ENCODE measurements around the gene CDH12.

The CDH12 gene

GRCh38 chr5:22348027-22348426 is 505.1 kb downstream of the CDH12 start:
- TF ChIP-seq FOXM1 (IDR thresholded peaks at IDR 0.05; ENCODE audit: borderline replicate concordance, low read depth) = no peak
- no peak for TF ChIP-seq TAF1 (IDR thresholded peaks at IDR 0.05; ENCODE audit: low read depth)
- no peak for TF ChIP-seq CREB1 (IDR thresholded peaks at IDR 0.05; ENCODE audit: low read depth)
- TF ChIP-seq TEAD4 (IDR thresholded peaks at IDR 0.05) = no peak
- TF ChIP-seq TCF12 (IDR thresholded peaks at IDR 0.05; ENCODE audit: low read depth) = no peak
- no peak for TF ChIP-seq CEBPB (IDR thresholded peaks at IDR 0.05)
- TF ChIP-seq EP300 (IDR thresholded peaks at IDR 0.05; ENCODE audit: borderline replicate concordance) = no peak
- TF ChIP-seq NFIC (IDR thresholded peaks at IDR 0.05) = no peak

DNA sequence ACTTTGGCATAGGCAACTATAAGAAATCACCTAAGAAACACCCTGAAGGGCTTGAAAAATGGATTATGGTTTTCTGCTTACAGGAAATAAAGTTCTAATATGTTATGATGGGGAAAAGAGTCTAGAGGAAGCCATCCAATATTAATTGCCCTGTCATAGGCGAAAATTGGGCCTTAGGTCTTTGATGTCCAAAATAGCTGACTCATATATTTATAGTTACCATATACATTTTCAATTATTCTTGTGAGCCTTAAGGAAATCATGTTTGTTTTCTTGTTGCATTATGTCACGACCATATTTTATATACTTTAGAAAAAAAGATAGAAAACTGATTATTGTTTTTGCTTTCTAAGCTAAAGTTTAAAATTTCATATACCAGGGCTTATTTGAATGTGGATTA is 509.1 kb downstream of the CDH12 start:
- TF ChIP-seq MAX (IDR thresholded peaks at IDR 0.05) (no peak), TCF12 (IDR thresholded peaks at IDR 0.05; ENCODE audit: low read depth) (no peak), RAD21 (IDR thresholded peaks at IDR 0.05; ENCODE audit: low read depth) (no peak), CREB1 (IDR thresholded peaks at IDR 0.05; ENCODE audit: low read depth) (no peak), NFIC (IDR thresholded peaks at IDR 0.05) (no peak), EGR1 (IDR thresholded peaks at IDR 0.05) (no peak), FOXM1 (IDR thresholded peaks at IDR 0.05; ENCODE audit: borderline replicate concordance, low read depth) (no peak), TAF1 (IDR thresholded peaks at IDR 0.05; ENCODE audit: low read depth) (no peak), YY1 (IDR thresholded peaks at IDR 0.05; ENCODE audit: low read depth) (no peak), REST (IDR thresholded peaks at IDR 0.05; ENCODE audit: low read depth) (no peak), EP300 (IDR thresholded peaks at IDR 0.05; ENCODE audit: borderline replicate concordance) (no peak), CEBPB (IDR thresholded peaks at IDR 0.05) (no peak), TEAD4 (IDR thresholded peaks at IDR 0.05) (no peak), ZBTB7A (IDR thresholded peaks at IDR 0.05; ENCODE audit: low read depth) (no peak)
- TF ChIP-seq, protein P1, sequence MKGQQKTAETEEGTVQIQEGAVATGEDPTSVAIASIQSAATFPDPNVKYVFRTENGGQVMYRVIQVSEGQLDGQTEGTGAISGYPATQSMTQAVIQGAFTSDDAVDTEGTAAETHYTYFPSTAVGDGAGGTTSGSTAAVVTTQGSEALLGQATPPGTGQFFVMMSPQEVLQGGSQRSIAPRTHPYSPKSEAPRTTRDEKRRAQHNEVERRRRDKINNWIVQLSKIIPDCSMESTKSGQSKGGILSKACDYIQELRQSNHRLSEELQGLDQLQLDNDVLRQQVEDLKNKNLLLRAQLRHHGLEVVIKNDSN (IDR thresholded peaks at IDR 0.05) = no peak

GRCh38 chr5:22341406-22341805 is 511.7 kb downstream of the CDH12 start:
- TF ChIP-seq CREB1 (IDR thresholded peaks at IDR 0.05; ENCODE audit: low read depth) = no peak
- no peak for TF ChIP-seq RAD21 (IDR thresholded peaks at IDR 0.05; ENCODE audit: low read depth)
- no peak for TF ChIP-seq TEAD4 (IDR thresholded peaks at IDR 0.05)
- TF ChIP-seq, protein P1 (IDR thresholded peaks at IDR 0.05) = no peak
- TF ChIP-seq NFIC (IDR thresholded peaks at IDR 0.05) = no peak
- no peak for TF ChIP-seq MAX (IDR thresholded peaks at IDR 0.05)

DNA sequence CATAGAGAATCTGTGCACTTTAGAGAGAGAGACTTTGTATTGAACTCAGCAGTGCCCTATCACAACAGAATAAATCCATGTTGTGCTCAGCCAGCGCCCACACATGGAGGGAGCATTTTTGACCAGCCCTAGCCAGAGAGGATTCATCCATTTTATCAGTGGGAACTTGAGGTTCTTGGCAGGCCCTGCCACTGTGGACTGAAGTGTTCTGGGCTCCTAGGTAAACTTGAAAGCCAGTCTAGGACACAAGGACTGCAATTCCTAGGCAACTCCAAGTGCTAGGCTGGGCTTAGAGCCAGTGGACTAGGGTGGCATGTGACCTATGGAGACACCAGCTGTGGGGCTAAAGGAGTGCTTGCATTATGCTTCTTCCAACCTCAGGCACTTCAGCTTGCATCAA is 523.5 kb downstream of the CDH12 start:
- no peak for TF ChIP-seq EP300 (IDR thresholded peaks at IDR 0.05; ENCODE audit: borderline replicate concordance)
- no peak for TF ChIP-seq CREB1 (IDR thresholded peaks at IDR 0.05; ENCODE audit: low read depth)

GRCh38 chr5:22319798-22320197 is 533.3 kb downstream of the CDH12 start:
- TF ChIP-seq, protein P1 (IDR thresholded peaks at IDR 0.05) = no peak
- TF ChIP-seq ZBTB7A (IDR thresholded peaks at IDR 0.05; ENCODE audit: low read depth) (no peak), NFIC (IDR thresholded peaks at IDR 0.05) (no peak), CEBPB (IDR thresholded peaks at IDR 0.05) (no peak), TCF12 (IDR thresholded peaks at IDR 0.05; ENCODE audit: low read depth) (no peak), RAD21 (IDR thresholded peaks at IDR 0.05; ENCODE audit: low read depth) (no peak), EGR1 (IDR thresholded peaks at IDR 0.05) (no peak), YY1 (IDR thresholded peaks at IDR 0.05; ENCODE audit: low read depth) (no peak), CREB1 (IDR thresholded peaks at IDR 0.05; ENCODE audit: low read depth) (no peak), FOXM1 (IDR thresholded peaks at IDR 0.05; ENCODE audit: borderline replicate concordance, low read depth) (no peak), MAX (IDR thresholded peaks at IDR 0.05) (no peak)

DNA sequence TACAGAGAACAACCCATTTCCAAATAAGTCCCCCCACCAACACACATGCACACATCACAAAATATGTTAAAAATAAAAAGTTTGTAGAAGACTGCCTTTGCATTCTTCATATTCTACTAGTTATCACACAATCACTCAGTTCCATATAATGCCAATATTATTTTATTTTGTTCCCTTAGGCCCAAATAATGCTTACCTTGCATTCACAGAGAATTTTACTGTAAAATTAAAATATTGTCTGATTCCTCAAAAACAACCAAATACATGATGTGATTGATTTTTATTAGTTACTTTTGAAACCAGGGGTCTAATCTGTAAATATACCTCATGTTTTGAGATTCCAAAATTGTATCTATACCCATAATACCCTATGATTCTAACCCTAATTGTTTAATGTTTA is 536.9 kb downstream of the CDH12 start:
- TF ChIP-seq ZBTB7A (IDR thresholded peaks at IDR 0.05; ENCODE audit: low read depth) (no peak), RAD21 (IDR thresholded peaks at IDR 0.05; ENCODE audit: low read depth) (no peak), CEBPB (IDR thresholded peaks at IDR 0.05) (no peak), EGR1 (IDR thresholded peaks at IDR 0.05) (no peak), FOXM1 (IDR thresholded peaks at IDR 0.05; ENCODE audit: borderline replicate concordance, low read depth) (no peak), MAX (IDR thresholded peaks at IDR 0.05) (no peak), CREB1 (IDR thresholded peaks at IDR 0.05; ENCODE audit: low read depth) (no peak), EP300 (IDR thresholded peaks at IDR 0.05; ENCODE audit: borderline replicate concordance) (no peak), NFIC (IDR thresholded peaks at IDR 0.05) (no peak), YY1 (IDR thresholded peaks at IDR 0.05; ENCODE audit: low read depth) (no peak), REST (IDR thresholded peaks at IDR 0.05; ENCODE audit: low read depth) (no peak), TEAD4 (IDR thresholded peaks at IDR 0.05) (no peak), TAF1 (IDR thresholded peaks at IDR 0.05; ENCODE audit: low read depth) (no peak)
- TF ChIP-seq, protein P1 (IDR thresholded peaks at IDR 0.05) = no peak
